Glutamatergic neuron (in vitro differentiated cells): Measurements from ENCODE around the gene NEGR1. TPM values are rescaled to one million over a fixed set of nuclear protein-coding genes. Genes with fewer than 3 reads are reported as not detected.

Source experiments
- DNase-seq: peaks from one replicate; pipeline ENCODE4 v3.0.0; 2022
- H3K27ac Mint-ChIP-seq: one replicate; pipeline ENCODE4 v1.8.0; 2020; ENCODE audit warnings: mild to moderate bottlenecking, mixed read lengths, inconsistent platforms; ENCODE audit not compliant: unreplicated experiment
- H3K27me3 Mint-ChIP-seq: one replicate; pipeline ENCODE4 v1.8.0; 2020; ENCODE audit warnings: mild to moderate bottlenecking, moderate library complexity, mixed read lengths, inconsistent platforms; ENCODE audit not compliant: unreplicated experiment
- H3K36me3 Mint-ChIP-seq: one replicate; pipeline ENCODE4 v1.8.0; 2020; ENCODE audit warnings: mild to moderate bottlenecking, mixed read lengths, inconsistent platforms; ENCODE audit not compliant: unreplicated experiment
- H3K4me1 Mint-ChIP-seq: one replicate; pipeline ENCODE4 v1.8.0; 2020; ENCODE audit warnings: mild to moderate bottlenecking, low read depth, mixed read lengths, inconsistent platforms; ENCODE audit not compliant: unreplicated experiment
- H3K4me3 Mint-ChIP-seq: one replicate; pipeline ENCODE4 v1.8.0; 2020; ENCODE audit warnings: mild to moderate bottlenecking, mixed read lengths, inconsistent platforms; ENCODE audit not compliant: unreplicated experiment
- H3K9me3 Mint-ChIP-seq: one replicate; pipeline ENCODE4 v1.8.0; 2020; ENCODE audit warnings: mild to moderate bottlenecking, moderate library complexity, mixed read lengths, inconsistent platforms; ENCODE audit not compliant: unreplicated experiment
- total RNA-seq: library from RNA; stranded (reverse); fragmentation: NEBNext Ultra II Directional; extraction: Animal tissue kit (Norgen Biotek cat#: 25700); gene quantifications from one replicate; pipeline ENCODE4 v1.2.1, GENCODE V29; 2021; ENCODE audit not compliant: unreplicated experiment
- TF ChIP-seq, protein P1 (sequence below): fragments of 200-600 bp; sonication (generic); IDR thresholded peaks from one replicate; pipeline ENCODE4 v1.5.0; 2021; ENCODE audit not compliant: partially characterized antibody, unreplicated experiment

The NEGR1 gene
- total RNA-seq, 1 donor from 2014 or later = 0.51 TPM

DNA sequence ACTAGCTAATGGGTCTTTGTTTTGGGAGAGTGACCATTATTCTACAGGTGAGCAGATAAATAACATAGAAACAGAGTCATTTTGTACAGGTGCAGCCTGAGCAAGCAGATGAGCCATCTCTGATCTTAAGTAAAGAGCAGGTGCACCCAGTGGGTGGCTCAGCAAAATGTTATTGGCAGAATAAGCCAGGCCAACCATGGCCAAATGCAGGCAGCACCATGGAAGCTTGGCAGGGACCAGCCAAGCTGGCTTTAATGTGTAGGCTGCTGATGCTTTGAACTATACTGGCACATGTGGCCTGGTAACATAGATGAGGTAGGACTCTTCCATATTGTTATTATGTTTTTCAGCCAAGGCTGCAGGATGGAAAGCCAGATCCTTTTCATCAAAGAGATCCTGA, 648.2 kb downstream of the NEGR1 start:
- peaks cover 3% of the 10 kb centered on the region for H3K27me3 Mint-ChIP-seq
- peaks cover 2% of the 10 kb centered on the region for H3K9me3 Mint-ChIP-seq
- H3K4me1 Mint-ChIP-seq = peaks cover 3% of the 10 kb centered on the region
- no peaks in the 10 kb centered on the region for H3K36me3 Mint-ChIP-seq
- H3K27ac Mint-ChIP-seq = no peak overlapping the region
- TF ChIP-seq, protein P1, sequence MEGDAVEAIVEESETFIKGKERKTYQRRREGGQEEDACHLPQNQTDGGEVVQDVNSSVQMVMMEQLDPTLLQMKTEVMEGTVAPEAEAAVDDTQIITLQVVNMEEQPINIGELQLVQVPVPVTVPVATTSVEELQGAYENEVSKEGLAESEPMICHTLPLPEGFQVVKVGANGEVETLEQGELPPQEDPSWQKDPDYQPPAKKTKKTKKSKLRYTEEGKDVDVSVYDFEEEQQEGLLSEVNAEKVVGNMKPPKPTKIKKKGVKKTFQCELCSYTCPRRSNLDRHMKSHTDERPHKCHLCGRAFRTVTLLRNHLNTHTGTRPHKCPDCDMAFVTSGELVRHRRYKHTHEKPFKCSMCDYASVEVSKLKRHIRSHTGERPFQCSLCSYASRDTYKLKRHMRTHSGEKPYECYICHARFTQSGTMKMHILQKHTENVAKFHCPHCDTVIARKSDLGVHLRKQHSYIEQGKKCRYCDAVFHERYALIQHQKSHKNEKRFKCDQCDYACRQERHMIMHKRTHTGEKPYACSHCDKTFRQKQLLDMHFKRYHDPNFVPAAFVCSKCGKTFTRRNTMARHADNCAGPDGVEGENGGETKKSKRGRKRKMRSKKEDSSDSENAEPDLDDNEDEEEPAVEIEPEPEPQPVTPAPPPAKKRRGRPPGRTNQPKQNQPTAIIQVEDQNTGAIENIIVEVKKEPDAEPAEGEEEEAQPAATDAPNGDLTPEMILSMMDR = no peak
- H3K4me3 Mint-ChIP-seq = no peak overlapping the region
- no peak for DNase-seq

DNA sequence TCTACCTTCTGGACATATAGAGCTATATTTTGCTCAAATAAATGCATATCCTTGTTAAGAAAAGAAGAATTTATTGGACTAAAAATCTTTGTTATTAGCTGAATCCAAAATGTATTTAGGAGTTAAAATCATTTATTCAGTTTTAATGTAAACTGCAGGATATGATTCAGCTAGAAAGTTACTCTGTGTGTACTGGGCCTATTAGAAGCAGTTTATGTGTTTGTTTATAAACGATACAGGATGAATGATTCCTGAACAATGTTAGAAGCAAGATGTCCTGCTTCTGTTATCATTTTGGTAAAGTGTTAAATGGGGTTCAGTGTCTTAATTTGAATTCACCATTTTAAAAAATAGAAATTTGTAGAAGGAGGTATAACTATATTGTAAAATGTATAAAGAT, 652.3 kb downstream of the NEGR1 start:
- Mint-ChIP-seq H3K4me1 (no peaks in the 10 kb centered on the region), H3K27ac (no peak overlapping the region), H3K9me3 (peaks cover 2% of the 10 kb centered on the region), H3K27me3 (peaks cover under 1% of the 10 kb centered on the region), H3K4me3 (no peak overlapping the region), H3K36me3 (no peaks in the 10 kb centered on the region)
- TF ChIP-seq, protein P1 = no peak
- no peak for DNase-seq

DNA sequence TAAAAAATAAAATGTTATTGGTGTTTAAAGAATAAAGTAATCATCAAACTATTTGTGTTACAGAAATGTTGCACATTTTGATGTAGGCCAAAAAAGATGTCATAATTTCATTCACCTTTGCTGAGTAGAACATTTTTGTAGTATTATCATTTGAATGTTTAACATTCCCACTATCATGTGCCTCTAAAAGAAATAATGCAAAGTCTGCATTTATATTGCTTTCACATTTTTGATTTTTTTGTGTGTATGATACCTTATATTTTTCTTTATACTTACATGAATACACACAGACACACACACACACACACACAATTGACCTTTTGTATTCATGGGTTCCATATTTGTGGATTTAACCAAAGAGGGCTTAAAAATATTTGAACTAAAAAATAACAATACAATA, 657.3 kb downstream of the NEGR1 start:
- no peaks in the 10 kb centered on the region for H3K27me3 Mint-ChIP-seq
- no peaks in the 10 kb centered on the region for H3K9me3 Mint-ChIP-seq
- H3K4me3 Mint-ChIP-seq = no peak overlapping the region
- H3K4me1 Mint-ChIP-seq = no peaks in the 10 kb centered on the region
- no peak overlapping the region for H3K27ac Mint-ChIP-seq
- TF ChIP-seq, protein P1 = no peak
- no peaks in the 10 kb centered on the region for H3K36me3 Mint-ChIP-seq
- DNase-seq = no peak

DNA sequence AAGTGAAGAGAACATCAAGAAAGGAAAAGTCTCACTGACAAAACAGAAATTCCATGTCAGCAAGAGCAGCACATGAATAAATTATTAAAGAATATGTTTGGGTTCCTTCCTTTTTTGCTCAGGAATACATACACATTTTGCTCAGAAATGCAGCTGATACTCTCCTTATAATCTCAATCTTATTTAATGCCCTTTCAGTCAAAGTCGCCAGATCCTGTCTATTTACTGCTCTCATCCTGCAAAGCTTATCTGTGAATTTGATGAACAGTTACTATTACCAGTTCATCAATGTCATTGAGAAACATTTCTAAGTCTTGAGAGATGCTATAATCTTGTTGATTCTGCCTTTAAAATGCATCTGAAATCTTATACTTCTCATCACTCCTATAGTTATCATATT, 658.5 kb downstream of the NEGR1 start:
- H3K9me3 Mint-ChIP-seq = no peaks in the 10 kb centered on the region
- H3K4me3 Mint-ChIP-seq = no peak overlapping the region
- H3K27ac Mint-ChIP-seq = no peak overlapping the region
- no peak for DNase-seq
- no peaks in the 10 kb centered on the region for H3K36me3 Mint-ChIP-seq
- TF ChIP-seq, protein P1 = no peak
- H3K4me1 Mint-ChIP-seq = no peaks in the 10 kb centered on the region
- no peaks in the 10 kb centered on the region for H3K27me3 Mint-ChIP-seq

DNA sequence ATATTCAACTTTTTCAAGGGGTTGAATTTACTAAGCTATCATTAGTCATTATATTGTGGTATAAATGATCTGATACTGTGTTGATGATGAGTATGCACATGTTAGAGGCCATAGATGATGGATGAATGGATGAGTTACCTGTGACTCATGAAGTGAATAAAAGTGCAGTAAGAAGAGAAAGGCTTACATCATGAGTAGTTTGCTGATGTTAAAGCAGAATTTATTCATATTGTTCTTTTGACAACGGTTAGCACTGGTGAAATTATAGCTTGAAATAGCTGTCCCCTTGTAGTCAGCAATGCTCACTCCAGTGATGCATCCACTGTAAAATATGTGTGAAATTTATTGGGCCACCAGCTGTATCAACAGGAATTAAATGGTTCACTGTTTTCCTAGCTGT, 660.6 kb downstream of the NEGR1 start:
- DNase-seq = no peak
- TF ChIP-seq, protein P1 = no peak
- no peaks in the 10 kb centered on the region for H3K9me3 Mint-ChIP-seq
- H3K36me3 Mint-ChIP-seq = no peaks in the 10 kb centered on the region
- no peaks in the 10 kb centered on the region for H3K27me3 Mint-ChIP-seq
- H3K4me1 Mint-ChIP-seq = no peaks in the 10 kb centered on the region
- H3K4me3 Mint-ChIP-seq = no peak overlapping the region
- H3K27ac Mint-ChIP-seq = no peak overlapping the region
